ENCODE measurements around the gene ARSD. TPM values are rescaled to one million over a fixed set of nuclear protein-coding genes. Genes with fewer than 3 reads are reported as not detected.
"Not testable (repeated sequence)": the region's sequence is repeated elsewhere in the genome, so short reads cannot be mapped to it uniquely, and the experiment has no call there.

The ARSD gene
- total and polyA plus RNA-seq, 2 of the 8 experiments (the other 6 are each of a cell fraction or from before 2014, with no cell fraction given), result 1.8 to 3.2 TPM

GRCh38 chrX:2963992-2964794, 35.1 kb upstream of the ARSD start:
- H3K56ac ChIP-seq (replicated peaks; ENCODE audit: insufficient read length, low read depth, low read length); H3K23ac ChIP-seq (ENCODE audit: insufficient read length); H3K9ac ChIP-seq (replicated peaks in 1 of 4; ENCODE audit: extremely low read depth in 1 of 4, low read depth in 3 of 4, low read length in 3 of 4); H3K23me2 ChIP-seq (ENCODE audit: low read depth, low read length); H3K79me1 ChIP-seq (ENCODE audit: low read depth, low read length); H3K4me3 ChIP-seq (ENCODE audit: extremely low read depth in 1 of 4, insufficient read depth in 2 of 4, low read depth in 3 of 4, low read length in 4 of 4); H2BK120ac ChIP-seq (replicated peaks; ENCODE audit: low read depth, low read length); H3K27ac ChIP-seq (ENCODE audit: low read depth, low read length); H2BK20ac ChIP-seq (ENCODE audit: low read length); H3K79me2 ChIP-seq (ENCODE audit: control insufficient read depth in 1 of 2, insufficient read depth in 2 of 2, low read length in 2 of 2); H3K9me3 ChIP-seq (ENCODE audit: insufficient read depth in 2 of 2, low read depth in 1 of 2, low read length in 1 of 2); H2AK5ac ChIP-seq (ENCODE audit: low read depth, low read length); H3K4ac ChIP-seq (replicated peaks; ENCODE audit: insufficient read length, low read depth, low read length); H3K14ac ChIP-seq (ENCODE audit: insufficient read length); H3K36me3 ChIP-seq (ENCODE audit: control insufficient read depth in 2 of 4, insufficient read depth in 4 of 4, low read length in 3 of 4); H4K20me1 ChIP-seq (replicated peaks in 1 of 2; ENCODE audit: control insufficient read depth in 1 of 2, insufficient read depth in 2 of 2, low read length in 2 of 2); POLR2A ChIA-PET (ENCODE audit: partially characterized antibody); H3K27me3 ChIP-seq (replicated peaks in 1 of 4; ENCODE audit: control insufficient read depth in 3 of 4, extremely low read depth in 1 of 4, insufficient read depth in 3 of 4, low read length in 3 of 4); H2BK15ac ChIP-seq (ENCODE audit: low read length); DNase-seq (ENCODE audit: low read depth in 1 of 2, low spot score in 2 of 2): not testable (repeated sequence)
- H3K4me1 ChIP-seq (replicated peaks in 1 of 4; ENCODE audit: control insufficient read depth in 3 of 4, insufficient read depth in 4 of 4, low read length in 3 of 4), result peaks cover 0 to 12% (median 3%) of the 10 kb centered on the region in 4 experiments; a peak in 4 of 7 replicates
- peak overlapping the region; percentile 54 for H4K91ac ChIP-seq (replicated peaks; ENCODE audit: insufficient read length, low read length)
- H2BK5ac ChIP-seq (ENCODE audit: low read depth, low read length), result peak overlapping the region; percentile 49
- H3K18ac ChIP-seq (ENCODE audit: extremely low read depth, low read length), result peak overlapping the region; percentile 83
- H2AFZ ChIP-seq (ENCODE audit: low read length), result peak overlapping the region; percentile 53
- H3K4me2 ChIP-seq (ENCODE audit: insufficient read depth in 1 of 2, low read depth in 2 of 2, low read length in 2 of 2), result peak overlapping the region in 1 of 2 experiments; percentile 52; a peak in 2 of 4 replicates
- FAIRE-seq, result peak; percentile 48
- peak overlapping the region; percentile 44 for H4K5ac ChIP-seq (ENCODE audit: insufficient read length, low read depth, low read length)
- CTCF ChIA-PET (ENCODE audit: partially characterized antibody), result interaction anchor here (0.7 kb wide), 1 partner anchor 20 kb away, joined by 3 read pairs; no protein-coding TSS in a partner anchor
- WGBS, 2 experiments (ENCODE audit: extremely low coverage in 1 of 2, insufficient coverage in 1 of 2, insufficient read length in 1 of 2, insufficient replicate concordance in 2 of 2, low coverage in 1 of 2, low lambda C conversion rate in 2 of 2, missing lambda C conversion rate in 1 of 2), result 78% methylated on average over 12 of the region's 16 CpGs; no CpG with 5 or more reads in 1 of the 2 experiments
- H2BK12ac ChIP-seq (ENCODE audit: low read depth, low read length), result peak overlapping the region; percentile 62; the same call in 1 of the 2 replicates
- peak overlapping the region; percentile 25; the same call in 1 of the 2 replicates for H4K8ac ChIP-seq (ENCODE audit: extremely low read depth, insufficient read depth, low read length)
